ENCODE data around the gene TIMM23B.
"Not testable (repeated sequence)": the region's sequence is repeated elsewhere in the genome, so short reads cannot be mapped to it uniquely, and the experiment has no call there.

TIMM23B gene

GRCh38 chr10:49977756-49978155 is 35.9 kb downstream of the TIMM23B start:
- DNase-seq (ENCODE audit: low spot score): not testable (repeated sequence)

GRCh38 chr10:49987207-49987606 is 45.4 kb downstream of the TIMM23B start:
- not testable (repeated sequence) for DNase-seq (ENCODE audit: low spot score)

GRCh38 chr10:49988376-49988775 is 46.5 kb downstream of the TIMM23B start, which contains the start of gene AGAP6:
Gene AGAP6 (plus strand): TSS chr10:49988406. CDS start chr10:49988716, 310 bp downstream.
- not testable (repeated sequence) for DNase-seq (ENCODE audit: low spot score)

GRCh38 chr10:49995321-49995720 is 53.5 kb downstream of the TIMM23B start:
- DNase-seq (ENCODE audit: low spot score): not testable (repeated sequence)

GRCh38 chr10:50014024-50014423 is 72.2 kb downstream of the TIMM23B start:
- DNase-seq (ENCODE audit: low spot score): not testable (repeated sequence)

- not testable (repeated sequence) for DNase-seq (ENCODE audit: low spot score)
These were observed 73.9 kb downstream of the TIMM23B start for GRCh38 chr10:50015596-50016220.

- not testable (repeated sequence) for DNase-seq (ENCODE audit: low spot score)
These were observed 75.1 kb downstream of the TIMM23B start for GRCh38 chr10:50016926-50017325.

- not testable (repeated sequence) for DNase-seq (ENCODE audit: low spot score)
These were observed 75.8 kb downstream of the TIMM23B start for GRCh38 chr10:50017646-50018045.

GRCh38 chr10:50019279-50019678 is 77.4 kb downstream of the TIMM23B start:
- DNase-seq (ENCODE audit: low spot score): not testable (repeated sequence)

GRCh38 chr10:50020451-50021024 is 78.7 kb downstream of the TIMM23B start:
- DNase-seq (ENCODE audit: low spot score): not testable (repeated sequence)

- no peak for DNase-seq (ENCODE audit: low spot score)
These were observed 79.8 kb downstream of the TIMM23B start for GRCh38 chr10:50021646-50022045.
